ENCODE data around the gene BRD4. TPM values are rescaled to one million over a fixed set of nuclear protein-coding genes. Genes with fewer than 3 reads are reported as not detected.

BRD4 gene
- total and polyA plus RNA-seq, 2 experiments from 2014 or later, result 63.8 to 115 TPM

DNA sequence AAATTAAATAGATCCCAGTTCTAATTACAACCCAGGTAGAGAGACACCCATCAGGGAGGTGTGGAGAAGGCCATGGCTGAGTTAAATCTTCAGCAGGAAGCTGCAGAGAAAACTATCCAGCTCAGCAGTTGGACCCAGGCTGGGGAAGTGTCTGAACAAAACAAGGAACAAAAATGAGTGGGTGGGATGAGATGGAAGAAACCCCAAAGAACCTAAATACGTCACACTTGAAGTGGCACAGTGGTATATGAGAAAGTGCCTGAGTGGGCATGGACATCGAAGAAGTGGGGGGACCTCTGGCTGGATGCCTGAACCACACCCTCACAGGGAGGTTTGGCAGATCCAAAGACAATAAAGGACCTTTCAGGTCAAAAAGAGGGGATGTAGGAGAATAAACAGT is 96.6 kb downstream of the BRD4 start:
- H3K27ac ChIP-seq (ENCODE audit: low read depth), result no peak overlapping the region
- ATAC-seq (no peak), DNase-seq (ENCODE audit: low spot score) (no peak)
- H3K79me2 ChIP-seq (replicated peaks; ENCODE audit: insufficient read depth), result no peaks in the 10 kb centered on the region
- Mint-ChIP-seq H3K4me3 (no peak overlapping the region), H3K9me3 (no peaks in the 10 kb centered on the region), H3K36me3 (ENCODE audit: low read depth) (peaks cover 41% of the 10 kb centered on the region), H3K4me1 (peaks cover 6% of the 10 kb centered on the region; the same call in 2 of the 3 replicates), H3K27me3 (ENCODE audit: insufficient read depth, low read depth, poor library complexity) (peaks cover 22% of the 10 kb centered on the region), H3K27ac (no peak overlapping the region)
- TF ChIP-seq, protein P1, sequence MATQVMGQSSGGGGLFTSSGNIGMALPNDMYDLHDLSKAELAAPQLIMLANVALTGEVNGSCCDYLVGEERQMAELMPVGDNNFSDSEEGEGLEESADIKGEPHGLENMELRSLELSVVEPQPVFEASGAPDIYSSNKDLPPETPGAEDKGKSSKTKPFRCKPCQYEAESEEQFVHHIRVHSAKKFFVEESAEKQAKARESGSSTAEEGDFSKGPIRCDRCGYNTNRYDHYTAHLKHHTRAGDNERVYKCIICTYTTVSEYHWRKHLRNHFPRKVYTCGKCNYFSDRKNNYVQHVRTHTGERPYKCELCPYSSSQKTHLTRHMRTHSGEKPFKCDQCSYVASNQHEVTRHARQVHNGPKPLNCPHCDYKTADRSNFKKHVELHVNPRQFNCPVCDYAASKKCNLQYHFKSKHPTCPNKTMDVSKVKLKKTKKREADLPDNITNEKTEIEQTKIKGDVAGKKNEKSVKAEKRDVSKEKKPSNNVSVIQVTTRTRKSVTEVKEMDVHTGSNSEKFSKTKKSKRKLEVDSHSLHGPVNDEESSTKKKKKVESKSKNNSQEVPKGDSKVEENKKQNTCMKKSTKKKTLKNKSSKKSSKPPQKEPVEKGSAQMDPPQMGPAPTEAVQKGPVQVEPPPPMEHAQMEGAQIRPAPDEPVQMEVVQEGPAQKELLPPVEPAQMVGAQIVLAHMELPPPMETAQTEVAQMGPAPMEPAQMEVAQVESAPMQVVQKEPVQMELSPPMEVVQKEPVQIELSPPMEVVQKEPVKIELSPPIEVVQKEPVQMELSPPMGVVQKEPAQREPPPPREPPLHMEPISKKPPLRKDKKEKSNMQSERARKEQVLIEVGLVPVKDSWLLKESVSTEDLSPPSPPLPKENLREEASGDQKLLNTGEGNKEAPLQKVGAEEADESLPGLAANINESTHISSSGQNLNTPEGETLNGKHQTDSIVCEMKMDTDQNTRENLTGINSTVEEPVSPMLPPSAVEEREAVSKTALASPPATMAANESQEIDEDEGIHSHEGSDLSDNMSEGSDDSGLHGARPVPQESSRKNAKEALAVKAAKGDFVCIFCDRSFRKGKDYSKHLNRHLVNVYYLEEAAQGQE (IDR thresholded peaks at IDR 0.05; ENCODE audit: unreplicated experiment), result no peak
- TF ChIP-seq, protein P2, sequence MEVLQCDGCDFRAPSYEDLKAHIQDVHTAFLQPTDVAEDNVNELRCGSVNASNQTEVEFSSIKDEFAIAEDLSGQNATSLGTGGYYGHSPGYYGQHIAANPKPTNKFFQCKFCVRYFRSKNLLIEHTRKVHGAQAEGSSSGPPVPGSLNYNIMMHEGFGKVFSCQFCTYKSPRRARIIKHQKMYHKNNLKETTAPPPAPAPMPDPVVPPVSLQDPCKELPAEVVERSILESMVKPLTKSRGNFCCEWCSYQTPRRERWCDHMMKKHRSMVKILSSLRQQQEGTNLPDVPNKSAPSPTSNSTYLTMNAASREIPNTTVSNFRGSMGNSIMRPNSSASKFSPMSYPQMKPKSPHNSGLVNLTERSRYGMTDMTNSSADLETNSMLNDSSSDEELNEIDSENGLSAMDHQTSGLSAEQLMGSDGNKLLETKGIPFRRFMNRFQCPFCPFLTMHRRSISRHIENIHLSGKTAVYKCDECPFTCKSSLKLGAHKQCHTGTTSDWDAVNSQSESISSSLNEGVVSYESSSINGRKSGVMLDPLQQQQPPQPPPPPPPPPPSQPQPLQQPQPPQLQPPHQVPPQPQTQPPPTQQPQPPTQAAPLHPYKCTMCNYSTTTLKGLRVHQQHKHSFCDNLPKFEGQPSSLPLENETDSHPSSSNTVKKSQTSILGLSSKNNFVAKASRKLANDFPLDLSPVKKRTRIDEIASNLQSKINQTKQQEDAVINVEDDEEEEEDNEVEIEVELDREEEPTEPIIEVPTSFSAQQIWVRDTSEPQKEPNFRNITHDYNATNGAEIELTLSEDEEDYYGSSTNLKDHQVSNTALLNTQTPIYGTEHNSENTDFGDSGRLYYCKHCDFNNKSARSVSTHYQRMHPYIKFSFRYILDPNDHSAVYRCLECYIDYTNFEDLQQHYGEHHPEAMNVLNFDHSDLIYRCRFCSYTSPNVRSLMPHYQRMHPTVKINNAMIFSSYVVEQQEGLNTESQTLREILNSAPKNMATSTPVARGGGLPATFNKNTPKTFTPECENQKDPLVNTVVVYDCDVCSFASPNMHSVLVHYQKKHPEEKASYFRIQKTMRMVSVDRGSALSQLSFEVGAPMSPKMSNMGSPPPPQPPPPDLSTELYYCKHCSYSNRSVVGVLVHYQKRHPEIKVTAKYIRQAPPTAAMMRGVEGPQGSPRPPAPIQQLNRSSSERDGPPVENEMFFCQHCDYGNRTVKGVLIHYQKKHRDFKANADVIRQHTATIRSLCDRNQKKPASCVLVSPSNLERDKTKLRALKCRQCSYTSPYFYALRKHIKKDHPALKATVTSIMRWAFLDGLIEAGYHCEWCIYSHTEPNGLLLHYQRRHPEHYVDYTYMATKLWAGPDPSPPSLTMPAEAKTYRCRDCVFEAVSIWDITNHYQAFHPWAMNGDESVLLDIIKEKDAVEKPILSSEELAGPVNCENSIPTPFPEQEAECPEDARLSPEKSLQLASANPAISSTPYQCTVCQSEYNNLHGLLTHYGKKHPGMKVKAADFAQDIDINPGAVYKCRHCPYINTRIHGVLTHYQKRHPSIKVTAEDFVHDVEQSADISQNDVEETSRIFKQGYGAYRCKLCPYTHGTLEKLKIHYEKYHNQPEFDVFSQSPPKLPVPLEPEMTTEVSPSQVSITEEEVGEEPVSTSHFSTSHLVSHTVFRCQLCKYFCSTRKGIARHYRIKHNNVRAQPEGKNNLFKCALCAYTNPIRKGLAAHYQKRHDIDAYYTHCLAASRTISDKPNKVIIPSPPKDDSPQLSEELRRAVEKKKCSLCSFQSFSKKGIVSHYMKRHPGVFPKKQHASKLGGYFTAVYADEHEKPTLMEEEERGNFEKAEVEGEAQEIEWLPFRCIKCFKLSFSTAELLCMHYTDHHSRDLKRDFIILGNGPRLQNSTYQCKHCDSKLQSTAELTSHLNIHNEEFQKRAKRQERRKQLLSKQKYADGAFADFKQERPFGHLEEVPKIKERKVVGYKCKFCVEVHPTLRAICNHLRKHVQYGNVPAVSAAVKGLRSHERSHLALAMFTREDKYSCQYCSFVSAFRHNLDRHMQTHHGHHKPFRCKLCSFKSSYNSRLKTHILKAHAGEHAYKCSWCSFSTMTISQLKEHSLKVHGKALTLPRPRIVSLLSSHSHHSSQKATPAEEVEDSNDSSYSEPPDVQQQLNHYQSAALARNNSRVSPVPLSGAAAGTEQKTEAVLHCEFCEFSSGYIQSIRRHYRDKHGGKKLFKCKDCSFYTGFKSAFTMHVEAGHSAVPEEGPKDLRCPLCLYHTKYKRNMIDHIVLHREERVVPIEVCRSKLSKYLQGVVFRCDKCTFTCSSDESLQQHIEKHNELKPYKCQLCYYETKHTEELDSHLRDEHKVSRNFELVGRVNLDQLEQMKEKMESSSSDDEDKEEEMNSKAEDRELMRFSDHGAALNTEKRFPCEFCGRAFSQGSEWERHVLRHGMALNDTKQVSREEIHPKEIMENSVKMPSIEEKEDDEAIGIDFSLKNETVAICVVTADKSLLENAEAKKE (CRISPR knock-in tag; IDR thresholded peaks at IDR 0.05), result no peak
- TF ChIP-seq ZNF114 (CRISPR knock-in tag; IDR thresholded peaks at IDR 0.05) (no peak), CREB1 (CRISPR knock-in tag; IDR thresholded peaks at IDR 0.05; ENCODE audit: low read depth) (no peak), EZH2phosphoT487 (IDR thresholded peaks at IDR 0.05; ENCODE audit: unreplicated experiment) (no peak), POLR2AphosphoS5 (IDR thresholded peaks at IDR 0.05; ENCODE audit: low read depth) (no peak), NANOG (IDR thresholded peaks at IDR 0.05; ENCODE audit: borderline replicate concordance) (no peak), JUNB (IDR thresholded peaks at IDR 0.05; ENCODE audit: unreplicated experiment) (no peak)
- TF ChIP-seq, protein P3, sequence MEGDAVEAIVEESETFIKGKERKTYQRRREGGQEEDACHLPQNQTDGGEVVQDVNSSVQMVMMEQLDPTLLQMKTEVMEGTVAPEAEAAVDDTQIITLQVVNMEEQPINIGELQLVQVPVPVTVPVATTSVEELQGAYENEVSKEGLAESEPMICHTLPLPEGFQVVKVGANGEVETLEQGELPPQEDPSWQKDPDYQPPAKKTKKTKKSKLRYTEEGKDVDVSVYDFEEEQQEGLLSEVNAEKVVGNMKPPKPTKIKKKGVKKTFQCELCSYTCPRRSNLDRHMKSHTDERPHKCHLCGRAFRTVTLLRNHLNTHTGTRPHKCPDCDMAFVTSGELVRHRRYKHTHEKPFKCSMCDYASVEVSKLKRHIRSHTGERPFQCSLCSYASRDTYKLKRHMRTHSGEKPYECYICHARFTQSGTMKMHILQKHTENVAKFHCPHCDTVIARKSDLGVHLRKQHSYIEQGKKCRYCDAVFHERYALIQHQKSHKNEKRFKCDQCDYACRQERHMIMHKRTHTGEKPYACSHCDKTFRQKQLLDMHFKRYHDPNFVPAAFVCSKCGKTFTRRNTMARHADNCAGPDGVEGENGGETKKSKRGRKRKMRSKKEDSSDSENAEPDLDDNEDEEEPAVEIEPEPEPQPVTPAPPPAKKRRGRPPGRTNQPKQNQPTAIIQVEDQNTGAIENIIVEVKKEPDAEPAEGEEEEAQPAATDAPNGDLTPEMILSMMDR (conservative IDR thresholded peaks at IDR 0.05; ENCODE audit: low read depth in 2 of 2), result no peak
- peaks cover 27% of the 10 kb centered on the region for H3F3A ChIP-seq (replicated peaks; ENCODE audit: low read depth)
- H2AFZ ChIP-seq, result no peak overlapping the region
- peaks cover 10% of the 10 kb centered on the region; the same call in 1 of the 2 replicates for H3K36me3 ChIP-seq (ENCODE audit: insufficient read depth)
- H4K20me1 ChIP-seq (replicated peaks; ENCODE audit: insufficient read depth), result peaks cover 9% of the 10 kb centered on the region; the same call in 1 of the 2 replicates
- H3K4me3 ChIP-seq, result no peak overlapping the region
- no peak overlapping the region for H3K4me2 ChIP-seq
- H3K4me1 ChIP-seq (ENCODE audit: insufficient read depth), result no peaks in the 10 kb centered on the region; the same call in 1 of the 2 replicates
- no peaks in the 10 kb centered on the region for H3K9me2 ChIP-seq (ENCODE audit: insufficient read depth)
- H3K27me3 ChIP-seq (ENCODE audit: insufficient read depth), result no peaks in the 10 kb centered on the region
